8988T (cell line): ENCODE data around the gene DZIP1L.
"Not testable (repeated sequence)": the region's sequence is repeated elsewhere in the genome, so short reads cannot be mapped to it uniquely, and the experiment has no call there.

Source experiments
- DNase-seq: peaks from one replicate; pipeline ENCODE4 v3.0.0; 2011

Gene DZIP1L

DNA sequence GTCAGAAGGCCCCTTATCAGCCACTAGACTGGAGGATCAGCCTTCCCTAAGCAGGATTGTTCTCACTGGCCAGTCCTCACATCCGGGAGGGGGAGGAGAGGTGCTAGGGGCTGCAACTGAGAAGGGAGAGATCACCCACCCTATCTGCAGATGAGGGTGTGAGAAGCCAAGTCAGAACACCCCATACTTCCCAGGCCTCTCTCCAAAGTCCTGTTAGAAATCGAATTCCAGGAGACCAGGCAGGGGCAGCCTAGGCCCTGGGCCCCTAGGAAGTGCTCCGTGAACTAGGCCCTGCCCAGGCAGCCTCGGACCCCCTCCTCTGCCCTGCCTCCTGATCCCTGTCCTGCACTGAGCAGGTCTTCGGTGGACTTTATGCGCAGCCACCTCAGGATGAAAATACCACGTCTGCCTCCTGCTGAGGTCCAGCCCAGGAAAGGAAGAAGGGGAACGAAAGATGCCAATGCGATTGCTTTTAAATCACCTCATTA, 933 bp downstream of the DZIP1L start:
- no peak for DNase-seq

DNA sequence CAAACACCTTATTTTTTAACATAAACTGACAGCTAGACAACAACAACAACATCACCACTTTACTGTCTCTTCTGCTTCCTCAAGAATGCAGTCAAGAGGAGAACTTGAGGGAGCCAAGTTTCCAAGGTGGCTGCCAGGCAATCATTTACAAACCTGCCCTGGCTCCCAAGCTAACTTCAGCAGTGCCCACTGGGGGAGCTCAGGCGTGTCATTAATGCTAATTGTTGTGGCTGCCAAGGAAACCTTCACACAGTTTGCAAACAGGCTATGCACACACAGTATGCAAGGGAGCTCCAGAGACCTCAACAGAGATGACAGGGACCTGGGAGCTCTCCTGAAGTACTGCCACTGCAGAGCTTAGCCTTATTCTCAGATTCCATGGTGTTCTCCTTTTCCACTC, 2.1 kb downstream of the DZIP1L start:
- no peak for DNase-seq

DNA sequence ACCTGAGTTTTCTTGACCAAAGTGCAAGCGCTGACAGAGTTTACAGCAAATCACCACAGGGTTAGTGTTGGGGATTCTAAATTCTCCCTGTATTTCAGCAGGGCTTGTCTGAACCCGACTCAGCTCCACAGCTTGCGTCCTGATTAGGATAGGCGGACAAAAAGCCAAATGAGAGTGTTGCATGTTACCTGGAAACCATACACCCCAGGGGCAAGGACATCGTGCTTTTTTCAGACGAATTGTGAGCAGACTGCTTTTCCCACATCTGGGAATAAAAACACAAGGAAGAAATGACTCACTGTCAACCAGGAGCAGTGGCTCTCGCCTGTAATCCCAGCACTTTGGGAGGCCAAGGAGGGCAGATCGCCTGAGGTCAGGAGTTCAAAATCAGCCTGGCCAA, 3.0 kb downstream of the DZIP1L start:
- no peak for DNase-seq

DNA sequence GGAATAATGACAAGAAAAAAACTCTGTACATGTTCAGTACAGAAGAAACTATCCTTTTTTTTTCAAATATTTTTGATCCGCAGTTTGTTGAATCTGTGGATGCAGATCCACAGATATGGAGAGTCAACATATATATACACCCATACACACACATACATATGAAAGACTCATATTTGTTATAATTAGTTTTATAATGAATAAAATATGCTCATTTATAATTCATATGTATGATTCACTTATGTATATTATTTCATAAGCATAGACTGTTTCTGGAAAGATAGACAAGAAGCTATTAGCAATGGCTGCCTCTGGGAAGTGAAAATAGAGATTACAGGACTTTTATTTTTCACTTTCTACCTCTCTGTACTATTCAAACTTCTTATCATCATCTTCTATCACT, 9.8 kb downstream of the DZIP1L start:
- no peak for DNase-seq

DNA sequence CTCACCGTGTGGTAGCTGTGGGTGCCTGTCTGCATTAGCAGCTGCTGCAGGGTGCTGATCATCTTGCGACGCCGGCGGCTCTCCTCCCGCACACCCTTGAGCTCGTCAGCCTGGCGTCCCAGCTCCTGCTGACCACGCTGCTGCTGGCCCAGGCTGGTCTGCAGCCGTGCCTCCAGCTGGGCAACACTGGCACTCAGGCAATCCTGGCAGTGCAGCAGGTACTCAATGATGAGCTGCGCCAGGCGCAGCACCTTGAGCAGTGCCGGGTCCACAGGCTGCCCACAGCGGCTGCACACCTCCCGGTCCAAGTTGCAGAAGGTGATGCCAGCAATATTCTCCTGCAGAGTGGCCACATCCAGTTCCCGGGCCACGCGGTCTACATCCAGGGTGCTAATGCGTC, 11.9 kb downstream of the DZIP1L start:
- no peak for DNase-seq

DNA sequence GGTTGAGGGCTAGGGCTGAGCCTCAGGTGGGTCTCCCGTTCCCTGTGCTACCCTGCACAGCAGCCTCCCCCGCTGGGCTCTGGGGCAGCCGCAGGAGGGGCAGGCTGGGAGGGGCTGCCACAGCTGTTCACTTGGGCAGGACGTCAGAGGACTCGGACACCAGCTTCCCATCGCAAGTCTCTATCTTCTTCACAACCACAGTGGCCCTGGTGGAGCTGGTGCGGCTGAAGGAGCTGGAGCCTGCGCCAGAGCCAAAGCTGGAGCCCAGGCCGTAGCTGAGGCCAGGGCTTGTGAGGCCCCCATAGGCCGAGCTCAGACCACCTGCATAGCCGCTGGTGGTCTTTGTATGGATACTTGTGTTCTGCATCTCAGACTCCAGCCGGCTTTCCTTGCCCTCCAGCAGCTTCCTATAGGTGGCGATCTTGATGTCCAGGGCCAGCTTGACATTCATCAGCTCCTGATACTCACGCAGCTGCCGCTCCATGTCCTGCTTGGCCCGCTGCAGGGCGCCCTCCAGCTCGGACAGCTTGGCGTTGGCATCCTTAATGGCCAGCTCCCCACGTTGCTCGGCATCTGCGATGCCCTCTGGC, 14.0 kb downstream of the DZIP1L start:
- not testable (repeated sequence) for DNase-seq

DNA sequence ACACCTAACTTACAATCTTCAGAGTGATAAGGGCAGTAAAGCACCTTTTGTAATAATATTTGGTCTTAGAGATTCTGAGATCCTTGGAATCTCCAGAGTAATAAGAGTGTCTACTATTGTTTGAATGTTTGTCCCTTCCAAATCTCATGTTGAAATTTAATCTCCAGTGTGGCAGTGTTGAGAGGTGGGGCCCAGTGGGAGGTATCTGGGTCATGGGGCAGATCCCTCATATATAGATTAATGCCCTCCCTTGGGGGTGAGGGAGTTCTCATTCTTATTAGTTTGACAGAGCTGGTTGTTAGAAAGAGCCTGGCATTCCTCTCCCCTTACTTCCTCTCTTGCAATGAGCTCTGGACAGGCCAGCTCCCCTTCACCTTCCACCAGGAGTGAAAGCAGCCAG, 16.0 kb downstream of the DZIP1L start:
- DNase-seq, result no peak

DNA sequence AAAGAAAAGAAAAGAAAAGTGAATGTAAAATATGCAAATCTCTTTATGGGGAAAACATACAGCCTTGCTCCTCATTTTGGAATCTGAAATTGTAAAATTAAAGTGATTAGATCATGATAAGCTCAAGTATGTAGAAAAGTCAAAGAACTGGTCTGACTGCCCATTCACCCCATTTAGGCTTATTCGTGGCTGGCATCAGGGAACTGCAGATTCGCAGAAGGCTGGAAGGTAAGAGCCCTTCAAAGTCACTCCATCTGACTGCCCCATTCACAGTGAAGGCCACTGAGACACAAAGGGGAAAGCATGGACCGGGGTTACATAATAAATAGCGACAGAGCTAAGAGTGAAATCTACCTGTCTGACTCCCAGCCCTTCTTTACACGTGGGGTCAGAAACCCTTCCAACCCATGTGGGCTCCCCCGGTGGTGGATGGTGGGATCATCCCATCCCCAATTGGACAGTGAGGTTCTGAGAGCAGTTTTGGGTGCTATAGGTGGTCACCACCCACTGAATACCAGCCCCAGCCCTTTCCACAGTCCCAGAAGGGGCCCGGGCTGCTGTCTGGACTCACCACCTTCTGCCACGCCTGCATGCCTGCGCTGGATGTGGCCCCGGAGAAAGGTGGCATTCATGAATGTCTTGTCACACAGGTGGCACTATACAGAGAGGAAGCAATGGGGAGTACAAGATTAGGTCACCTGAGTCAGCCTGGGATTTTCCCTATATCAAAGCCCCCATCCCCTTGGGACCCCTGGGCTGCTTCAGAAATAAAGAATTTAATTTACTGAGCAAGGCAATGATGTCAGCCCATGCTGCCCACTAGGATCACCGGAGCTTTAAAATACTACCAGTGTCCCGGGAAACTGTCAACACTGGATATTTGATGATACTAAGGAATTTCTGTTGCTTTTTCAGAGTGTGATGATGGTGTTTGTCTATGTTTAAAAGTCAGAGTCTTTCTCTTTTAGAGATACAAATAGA, 17.9 kb downstream of the DZIP1L start:
- DNase-seq, result peak; percentile 42

DNA sequence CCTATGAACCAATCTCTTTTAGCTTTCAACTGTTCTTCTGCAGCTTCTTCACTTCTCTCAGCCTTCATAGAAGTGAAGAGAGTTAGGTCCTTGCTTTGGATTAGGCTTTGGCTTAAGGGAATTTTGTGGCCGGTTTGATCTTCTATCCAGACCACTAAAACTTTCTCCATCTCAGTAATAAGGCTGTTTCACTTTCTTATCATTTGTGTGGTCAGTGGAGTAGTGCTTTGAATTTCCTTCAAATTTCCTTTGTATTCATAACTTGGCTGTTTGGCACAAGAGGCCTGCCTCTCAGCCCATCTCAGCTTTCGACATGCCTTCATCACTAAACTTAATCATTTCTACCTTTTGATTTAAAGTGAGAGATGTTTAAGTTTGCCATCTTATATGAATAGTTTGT, 21.7 kb downstream of the DZIP1L start:
- no peak for DNase-seq

DNA sequence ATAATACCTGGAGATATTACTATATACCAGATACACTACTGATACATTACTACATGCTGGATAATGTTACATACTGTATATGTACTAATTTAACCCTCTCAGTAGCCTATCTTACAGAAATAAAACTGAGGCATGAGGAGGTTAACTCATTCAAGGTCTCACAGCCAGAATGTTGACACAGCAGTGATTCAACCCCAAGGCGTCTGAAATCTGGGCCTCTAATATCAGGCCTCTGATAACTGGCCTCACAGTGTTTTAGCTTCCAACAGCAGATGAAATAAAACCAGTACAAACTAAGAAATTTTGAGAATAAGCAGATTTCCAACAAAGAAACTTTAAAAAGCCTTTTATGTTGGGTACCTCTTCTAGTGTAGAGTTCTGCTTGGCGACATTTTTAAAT, 23.4 kb downstream of the DZIP1L start:
- DNase-seq, result no peak

DNA sequence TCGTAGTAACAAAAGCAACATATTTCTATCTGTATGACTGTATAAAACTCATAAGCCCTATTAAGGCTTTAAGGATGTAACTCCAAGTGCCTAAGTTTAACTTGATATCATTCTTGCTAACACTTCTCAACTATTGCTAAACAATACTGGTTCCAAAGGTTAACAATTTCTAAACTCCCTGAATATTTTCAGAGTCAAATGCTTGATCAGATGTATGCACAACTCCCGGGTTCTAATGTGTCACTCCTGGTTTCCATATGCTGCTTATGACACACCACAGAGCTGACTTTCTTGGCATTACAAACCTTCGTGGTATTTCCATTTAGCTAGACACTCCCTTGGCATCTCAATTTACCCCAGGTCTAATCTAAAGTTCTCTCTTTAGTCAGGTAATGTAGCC, 26.3 kb downstream of the DZIP1L start:
- DNase-seq, result no peak

DNA sequence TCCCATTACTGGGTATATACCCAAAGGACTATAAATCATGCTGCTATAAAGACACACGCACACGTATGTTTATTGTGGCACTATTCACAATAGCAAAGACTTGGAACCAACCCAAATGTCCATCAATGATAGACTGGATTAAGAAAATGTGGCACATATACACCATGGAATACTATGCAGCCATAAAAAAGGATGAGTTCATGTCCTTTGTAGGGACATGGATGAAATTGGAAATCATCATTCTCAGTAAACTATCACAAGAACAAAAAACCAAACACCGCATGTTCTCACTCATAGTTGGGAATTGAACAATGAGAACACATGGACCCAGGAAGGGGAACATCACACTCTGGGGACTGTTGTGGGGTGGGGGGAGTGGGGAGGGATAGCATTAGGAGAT, 29.7 kb downstream of the DZIP1L start:
- DNase-seq, result not testable (repeated sequence)

DNA sequence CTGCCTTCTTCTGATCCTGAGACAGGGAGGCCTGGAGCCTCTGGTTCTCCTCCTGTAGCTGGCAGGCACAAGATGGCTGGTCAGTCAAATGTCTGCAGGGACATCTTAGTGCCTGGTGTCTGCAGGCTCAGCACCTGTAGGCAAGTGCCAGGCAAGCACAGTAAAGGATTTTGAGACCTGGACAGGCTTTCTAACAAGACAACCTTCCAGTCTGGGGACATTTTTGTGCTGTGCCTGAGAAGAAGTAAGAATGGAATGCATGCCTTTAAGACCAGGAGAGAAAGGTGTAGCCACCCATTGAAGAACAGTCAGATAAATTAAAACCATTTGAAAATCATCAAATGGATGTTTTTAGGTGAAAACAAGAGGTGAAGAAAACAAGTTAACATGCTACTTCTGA, 31.2 kb downstream of the DZIP1L start:
- DNase-seq, result no peak

DNA sequence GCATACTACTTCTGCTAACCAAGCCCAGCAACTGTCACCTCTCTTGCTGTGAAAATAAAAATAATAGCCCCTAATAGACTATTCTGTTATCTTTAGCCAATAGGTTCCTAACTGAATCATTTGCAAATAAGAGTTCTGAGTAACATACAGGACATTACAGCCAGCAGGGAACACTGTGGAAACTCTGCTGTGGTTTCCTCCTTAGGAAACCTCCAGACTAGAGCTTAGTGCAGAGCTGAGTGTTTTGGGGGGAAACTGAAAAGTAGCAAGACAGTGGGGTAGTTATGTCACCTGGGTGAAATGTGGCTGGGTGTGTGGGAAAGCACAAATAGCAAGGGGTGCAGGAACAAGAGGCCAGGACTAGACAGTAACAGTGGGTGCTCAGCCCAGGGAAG, 32.4 kb downstream of the DZIP1L start:
- no peak for DNase-seq

DNA sequence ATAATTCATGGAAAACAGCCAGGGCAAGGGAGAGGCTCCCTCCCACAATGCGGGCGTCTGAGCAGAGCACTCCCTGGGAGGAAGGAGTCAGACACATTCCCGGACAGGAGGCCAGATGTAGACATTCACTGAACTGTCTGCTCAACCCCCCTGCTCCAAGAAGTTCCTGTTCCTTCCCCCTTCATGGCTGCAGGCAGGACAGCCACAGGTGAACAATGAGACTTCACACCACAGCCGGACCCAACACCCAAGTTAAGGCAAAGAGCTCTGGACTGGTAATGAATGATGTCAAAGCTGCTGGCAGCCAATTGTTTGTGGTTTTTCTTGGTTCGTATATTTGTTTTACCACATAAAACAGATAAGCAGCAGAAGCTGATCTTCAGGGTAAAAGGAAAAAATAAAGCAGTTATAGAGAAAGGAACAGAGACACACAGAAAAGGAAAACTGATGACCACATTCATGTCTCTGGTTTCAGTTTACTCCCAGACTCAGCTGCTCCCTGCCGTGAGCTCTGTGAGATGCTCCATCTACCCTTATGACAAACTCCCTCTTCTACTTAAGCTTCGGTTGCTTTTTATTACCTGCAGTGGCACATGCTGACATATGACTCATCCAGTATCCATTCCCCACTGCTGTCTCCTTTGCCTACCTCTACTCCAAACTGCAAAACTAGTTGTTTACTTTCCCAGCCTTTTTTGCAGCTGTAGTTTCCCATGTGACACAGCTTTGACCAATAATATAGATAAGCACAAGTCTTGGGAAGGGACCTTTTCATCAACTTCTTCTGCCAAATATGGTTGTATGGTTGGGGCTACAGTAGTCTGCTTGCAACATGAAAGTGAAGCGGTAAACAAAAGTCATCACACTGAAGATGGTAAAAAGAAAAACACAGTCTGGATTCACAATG, 33.1 kb downstream of the DZIP1L start:
- DNase-seq, result no peak

DNA sequence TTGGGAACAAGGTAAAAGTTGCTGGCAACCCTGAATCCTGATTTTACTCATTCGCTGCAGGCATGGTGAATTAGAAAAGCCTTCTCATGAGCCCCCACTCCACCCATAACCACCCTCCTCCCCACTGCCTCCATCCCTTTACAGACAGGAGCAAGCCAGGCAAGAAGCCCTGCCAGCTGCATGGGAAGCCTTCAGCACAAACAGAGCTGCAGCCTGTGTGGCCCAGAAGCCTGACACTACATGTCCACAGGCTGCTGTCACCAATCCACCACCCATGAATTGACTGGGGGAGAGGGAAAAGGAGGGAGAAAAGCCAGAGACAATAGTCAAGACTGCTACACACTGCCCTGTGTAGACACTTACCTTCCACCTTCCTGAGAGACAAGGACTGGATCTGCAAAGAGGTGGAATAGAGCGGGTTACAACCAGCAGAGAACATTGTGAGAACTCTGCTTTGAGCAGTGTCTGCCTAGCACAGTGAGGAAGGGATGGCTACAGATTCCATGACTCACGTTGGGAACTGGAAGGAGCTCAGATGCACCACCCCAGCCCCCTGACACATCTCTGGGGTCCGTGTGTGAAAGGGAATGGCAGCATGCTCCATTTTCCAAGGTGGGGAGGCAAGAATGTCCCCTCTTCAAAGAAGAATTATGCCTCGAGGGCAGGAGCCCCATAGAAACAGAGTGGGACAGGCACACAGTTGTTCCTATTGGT, 33.9 kb downstream of the DZIP1L start:
- no peak for DNase-seq

DNA sequence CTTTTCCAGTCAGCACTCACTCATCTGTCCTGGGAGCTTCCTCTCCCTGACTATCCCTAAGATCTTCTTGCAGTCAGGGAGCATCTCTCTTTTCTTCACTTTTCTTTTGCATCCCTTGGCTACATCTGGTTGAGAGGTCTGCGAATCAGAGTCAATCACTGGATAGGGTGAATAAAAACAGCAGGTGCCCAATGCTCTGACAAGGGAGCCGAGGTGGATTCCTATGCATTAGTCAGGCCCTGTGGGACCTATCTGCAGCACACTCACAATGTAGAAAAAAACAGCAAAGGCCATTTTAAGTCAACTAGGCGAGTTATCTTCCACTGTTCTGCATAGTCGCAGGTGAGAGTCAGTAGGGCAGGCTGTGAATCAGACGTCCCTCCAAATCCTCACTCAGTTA, 35.5 kb downstream of the DZIP1L start:
- no peak for DNase-seq

DNA sequence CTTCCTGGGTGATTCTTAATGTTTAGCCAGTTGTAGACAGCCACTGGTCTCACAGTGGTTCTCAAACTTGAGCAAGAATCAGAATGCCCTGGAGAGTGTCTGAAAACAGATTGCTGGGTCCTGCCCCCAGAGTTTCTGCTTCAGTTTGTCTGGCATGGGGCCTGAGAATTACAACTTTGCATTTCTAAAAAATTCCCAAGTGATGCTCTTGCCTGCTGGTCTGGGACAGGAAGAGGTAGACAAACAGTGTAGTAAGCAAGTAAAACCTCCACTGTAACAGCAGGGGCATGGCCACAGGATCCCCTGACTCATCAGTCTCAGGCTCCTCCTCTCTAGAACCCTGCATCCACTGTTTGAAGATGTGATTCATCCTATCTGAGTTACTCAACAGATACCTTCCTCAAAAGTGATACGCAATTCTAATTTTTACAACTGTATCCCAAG, 36.5 kb downstream of the DZIP1L start:
- DNase-seq, result no peak

DNA sequence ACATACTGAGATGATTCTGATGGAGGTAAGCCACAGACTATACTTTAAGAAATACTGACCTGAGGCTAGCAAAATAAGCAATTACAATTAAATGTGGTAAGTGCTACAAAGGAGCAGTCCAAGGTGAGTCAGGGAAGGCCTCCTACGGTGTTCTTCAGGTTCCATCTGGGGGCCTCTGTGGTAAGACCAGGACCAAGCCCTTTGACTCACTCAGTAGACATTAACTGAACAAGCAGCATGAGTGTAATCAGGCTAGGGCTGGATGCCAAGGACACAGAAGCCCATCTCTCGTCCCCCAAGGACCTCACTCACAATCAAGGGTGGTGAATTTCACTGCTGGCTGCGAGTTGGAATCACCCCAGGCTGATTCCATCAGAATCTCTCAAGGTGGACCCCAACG, 37.3 kb downstream of the DZIP1L start:
- DNase-seq, result no peak

DNA sequence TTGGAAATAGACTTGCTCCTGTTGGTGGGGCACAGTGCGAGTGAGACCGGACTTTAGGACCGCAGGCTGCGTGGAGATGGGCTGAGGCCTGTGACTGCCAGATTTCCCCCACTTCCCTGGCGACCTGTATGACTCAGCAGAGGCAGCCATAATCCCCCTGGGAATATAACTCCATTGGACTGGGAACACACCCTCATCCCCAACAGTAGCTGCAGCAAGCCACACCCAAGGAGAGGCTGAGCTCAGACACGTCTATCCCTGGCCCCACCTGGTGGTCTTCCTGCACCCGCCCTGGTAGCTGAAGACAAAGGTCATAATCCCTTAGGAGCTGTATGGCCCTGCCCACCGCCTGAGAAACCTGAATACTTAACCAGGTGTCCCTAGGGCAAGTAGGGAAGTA, 42.6 kb downstream of the DZIP1L start:
- no peak for DNase-seq

DNA sequence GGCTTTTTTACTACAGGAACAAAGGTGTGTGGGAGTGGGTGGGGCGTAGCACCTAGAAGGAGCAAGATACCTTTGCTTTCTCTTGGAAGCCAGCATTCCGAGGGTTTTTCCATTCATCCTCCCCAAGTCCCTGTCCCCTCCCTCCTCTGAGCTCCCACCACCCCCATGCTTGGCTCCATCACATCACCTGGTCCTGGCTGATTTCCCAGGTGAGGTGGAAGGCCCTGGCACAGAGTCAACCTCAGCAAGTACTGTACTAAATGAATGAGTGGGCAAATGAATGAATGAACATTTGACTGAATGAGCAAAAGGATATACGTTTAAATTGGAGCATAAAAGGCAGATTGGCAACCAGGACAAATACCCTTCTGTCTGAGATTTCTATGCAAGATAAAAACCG, 45.4 kb downstream of the DZIP1L start:
- DNase-seq, result no peak

DNA sequence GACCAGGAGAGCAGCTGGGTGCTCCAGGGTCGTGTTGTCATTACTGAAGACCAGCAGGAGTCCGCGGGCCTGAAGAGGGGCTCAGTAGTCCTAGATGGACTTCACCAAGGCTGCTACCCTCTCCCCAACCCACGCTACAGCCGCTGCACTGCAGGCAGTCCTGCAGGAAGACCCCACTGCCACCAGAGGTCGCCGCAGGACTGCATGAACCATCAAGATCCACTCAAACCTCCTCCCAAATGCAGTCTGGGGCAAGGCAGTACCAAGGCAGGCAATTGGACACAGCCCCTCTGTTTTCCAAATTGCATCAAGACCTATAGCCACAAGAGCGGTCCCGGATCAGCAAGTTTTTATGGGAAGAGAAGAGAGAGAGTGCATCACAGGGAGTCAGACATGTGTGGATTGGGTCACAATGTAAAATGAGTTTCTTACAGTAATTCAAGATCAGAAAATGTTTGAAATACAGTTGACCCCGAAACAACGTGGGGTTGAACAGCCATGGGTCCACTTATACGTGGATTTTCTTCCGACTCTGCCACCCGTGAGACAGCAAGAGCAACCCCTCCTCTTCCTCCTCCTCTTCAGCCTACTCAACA, 46.7 kb downstream of the DZIP1L start:
- peak; percentile 82 for DNase-seq
